ENCODE measurements around the gene CTSV.
A peak's percentile ranks its signal among the peaks of the same experiment; 100 is the strongest.
"Not testable (repeated sequence)": the region's sequence is repeated elsewhere in the genome, so short reads cannot be mapped to it uniquely, and the experiment has no call there.

The CTSV gene

GRCh38 chr9:97038611-97039513 lies at the start of gene CTSV:
Gene CTSV (minus strand): TSS chr9:97039142. CDS start chr9:97038043, 1,099 bp downstream.
- DNase-seq: peak; percentile 74

- DNase-seq: not testable (repeated sequence)
Measured at GRCh38 chr9:97087668-97088215, 48.8 kb upstream of the CTSV start.

- DNase-seq: not testable (repeated sequence)
Measured at GRCh38 chr9:97084562-97084991, 45.6 kb upstream of the CTSV start.

- DNase-seq: no peak
Measured at GRCh38 chr9:97078362-97078761, 39.4 kb upstream of the CTSV start.

- no peak for DNase-seq
Measured at GRCh38 chr9:97077452-97078295, 38.7 kb upstream of the CTSV start.

- DNase-seq: not testable (repeated sequence)
Measured at GRCh38 chr9:97076731-97077451, 37.9 kb upstream of the CTSV start.

- no peak for DNase-seq
Measured at GRCh38 chr9:97076238-97076637, 37.3 kb upstream of the CTSV start.

GRCh38 chr9:97075289-97075985 lies 36.5 kb upstream of the CTSV start:
- DNase-seq: no peak

- DNase-seq: no peak
Measured at GRCh38 chr9:97073506-97073905, 34.6 kb upstream of the CTSV start.

GRCh38 chr9:97072285-97072776 lies 33.4 kb upstream of the CTSV start:
- DNase-seq: no peak

- not testable (repeated sequence) for DNase-seq
Measured at GRCh38 chr9:97070325-97070724, 31.4 kb upstream of the CTSV start.

- DNase-seq: no peak
Measured at GRCh38 chr9:97067490-97067889, 28.5 kb upstream of the CTSV start.

- no peak for DNase-seq
Measured at GRCh38 chr9:97064176-97064575, 25.2 kb upstream of the CTSV start.

GRCh38 chr9:97060796-97061195 lies 21.9 kb upstream of the CTSV start:
- no peak for DNase-seq

- no peak for DNase-seq
Measured at GRCh38 chr9:97059626-97060025, 20.7 kb upstream of the CTSV start.

- no peak for DNase-seq
Measured at GRCh38 chr9:97057651-97058050, 18.7 kb upstream of the CTSV start.

GRCh38 chr9:97055891-97056290 lies 16.9 kb upstream of the CTSV start:
- not testable (repeated sequence) for DNase-seq

GRCh38 chr9:97053717-97054116 lies 14.8 kb upstream of the CTSV start:
- DNase-seq: no peak

- no peak for DNase-seq
Measured at GRCh38 chr9:97052735-97053134, 13.8 kb upstream of the CTSV start.

GRCh38 chr9:97046228-97046627 lies 7.3 kb upstream of the CTSV start:
- DNase-seq: no peak

- no peak for DNase-seq
Measured at GRCh38 chr9:97045300-97045699, 6.4 kb upstream of the CTSV start.

GRCh38 chr9:97041898-97042297 lies 3.0 kb upstream of the CTSV start:
- DNase-seq: no peak

Data from CD4-positive, alpha-beta T cell treated with Interleukin-15 for 1 hour (primary cell).